ENCODE data around the gene ZNF274. TPM values are rescaled to one million over a fixed set of nuclear protein-coding genes. Genes with fewer than 3 reads are reported as not detected.

The ZNF274 gene
- total RNA-seq, 2 donors from 2014 or later: 15.6 to 31.6 TPM

DNA sequence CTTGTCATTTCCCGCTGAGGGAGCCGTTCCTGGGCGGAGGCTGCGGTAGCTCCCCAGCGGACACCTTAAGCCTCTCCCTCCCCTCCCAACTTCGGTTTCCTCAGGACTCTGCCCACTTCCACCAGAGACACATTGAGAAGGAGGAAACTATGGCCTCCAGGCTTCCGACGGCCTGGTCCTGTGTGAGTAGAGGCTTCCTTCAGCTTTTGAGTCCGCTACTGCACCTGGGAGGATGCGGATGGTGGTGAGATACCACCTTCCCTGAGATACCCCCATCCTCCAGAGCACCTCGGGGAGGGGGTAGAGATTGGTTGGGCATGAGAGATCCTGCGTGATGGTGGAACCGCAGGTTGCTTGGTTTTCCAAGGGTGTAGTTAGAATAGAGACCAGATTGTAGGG, 955 bp downstream of the ZNF274 start:
- H3K4me1 ChIP-seq: peaks cover 19% of the 10 kb centered on the region
- peaks cover 0 to 68% (median 2%) of the 10 kb centered on the region in 3 donors for H3K9me3 ChIP-seq
- intact Hi-C loops (cut with DNase I): no loop called here
- no peak for TF ChIP-seq POLR2A (IDR thresholded peaks at IDR 0.05)
- TF ChIP-seq, protein P1, sequence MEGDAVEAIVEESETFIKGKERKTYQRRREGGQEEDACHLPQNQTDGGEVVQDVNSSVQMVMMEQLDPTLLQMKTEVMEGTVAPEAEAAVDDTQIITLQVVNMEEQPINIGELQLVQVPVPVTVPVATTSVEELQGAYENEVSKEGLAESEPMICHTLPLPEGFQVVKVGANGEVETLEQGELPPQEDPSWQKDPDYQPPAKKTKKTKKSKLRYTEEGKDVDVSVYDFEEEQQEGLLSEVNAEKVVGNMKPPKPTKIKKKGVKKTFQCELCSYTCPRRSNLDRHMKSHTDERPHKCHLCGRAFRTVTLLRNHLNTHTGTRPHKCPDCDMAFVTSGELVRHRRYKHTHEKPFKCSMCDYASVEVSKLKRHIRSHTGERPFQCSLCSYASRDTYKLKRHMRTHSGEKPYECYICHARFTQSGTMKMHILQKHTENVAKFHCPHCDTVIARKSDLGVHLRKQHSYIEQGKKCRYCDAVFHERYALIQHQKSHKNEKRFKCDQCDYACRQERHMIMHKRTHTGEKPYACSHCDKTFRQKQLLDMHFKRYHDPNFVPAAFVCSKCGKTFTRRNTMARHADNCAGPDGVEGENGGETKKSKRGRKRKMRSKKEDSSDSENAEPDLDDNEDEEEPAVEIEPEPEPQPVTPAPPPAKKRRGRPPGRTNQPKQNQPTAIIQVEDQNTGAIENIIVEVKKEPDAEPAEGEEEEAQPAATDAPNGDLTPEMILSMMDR (IDR thresholded peaks at IDR 0.05): no peak
- peak overlapping the region; percentile 80 to 99 (median 95) for H3K27ac ChIP-seq
- H3K27me3 ChIP-seq: no peaks in the 10 kb centered on the region
- DNase-seq: no peak
- no peak for ATAC-seq
- H3K4me3 ChIP-seq: peak overlapping the region; percentile 9 to 93
- WGBS, 2 donors: 14 to 18% methylated on average over 9 to 13 of the region's 13 CpGs
- peaks cover 7 to 20% of the 10 kb centered on the region in 2 donors for H3K36me3 ChIP-seq (replicated peaks in 1 of 2; ENCODE audit: insufficient read depth in 1 of 2, low read depth in 2 of 2)

DNA sequence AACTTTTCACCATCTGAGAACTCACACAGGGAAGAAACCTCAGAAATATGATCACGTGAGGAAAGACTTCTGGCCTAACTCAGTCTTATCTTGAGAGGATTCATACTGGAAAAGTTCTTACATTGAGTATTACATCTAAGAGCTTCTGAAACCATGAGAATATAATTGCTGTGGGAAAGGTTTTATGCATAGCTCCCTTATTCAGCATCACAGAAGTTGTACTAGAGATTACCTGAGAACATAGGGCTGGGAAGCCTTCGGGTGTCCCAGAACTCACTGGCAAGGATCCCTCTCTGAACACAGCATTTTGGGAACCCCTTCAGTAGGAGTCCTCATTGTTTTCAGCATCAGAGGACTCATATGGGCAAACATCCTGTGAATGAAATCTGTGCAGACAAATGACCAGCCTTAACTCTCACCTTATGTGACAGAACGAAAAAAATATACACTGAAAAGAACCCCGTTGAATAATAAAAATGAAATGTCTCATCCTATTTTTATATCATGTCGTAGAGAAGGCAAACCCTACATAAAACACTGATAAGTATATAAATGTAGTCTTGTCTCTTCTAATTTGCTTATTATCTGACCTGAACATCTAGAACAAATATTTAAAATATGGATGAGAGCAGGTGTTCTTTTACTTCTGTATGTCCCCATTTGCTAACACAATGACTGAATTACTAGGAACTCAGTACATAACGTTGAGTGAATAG, 14.2 kb downstream of the ZNF274 start:
- WGBS, 2 donors: 64 to 94% methylated on average over 6 of the region's 6 CpGs
- H3K27ac ChIP-seq: no peak overlapping the region
- no peak for DNase-seq
- no peak for ATAC-seq
- no peaks in the 10 kb centered on the region for H3K27me3 ChIP-seq
- intact Hi-C loops (cut with DNase I): no loop called here
- no peak for TF ChIP-seq POLR2A (IDR thresholded peaks at IDR 0.05)
- TF ChIP-seq, protein P1 (IDR thresholded peaks at IDR 0.05): no peak
- no peak overlapping the region for H3K4me3 ChIP-seq
- peaks cover 0 to 95% (median 17%) of the 10 kb centered on the region in 3 donors for H3K9me3 ChIP-seq
- H3K4me1 ChIP-seq: no peaks in the 10 kb centered on the region
- peaks cover 25 to 57% of the 10 kb centered on the region in 2 donors for H3K36me3 ChIP-seq (replicated peaks in 1 of 2; ENCODE audit: insufficient read depth in 1 of 2, low read depth in 2 of 2)

DNA sequence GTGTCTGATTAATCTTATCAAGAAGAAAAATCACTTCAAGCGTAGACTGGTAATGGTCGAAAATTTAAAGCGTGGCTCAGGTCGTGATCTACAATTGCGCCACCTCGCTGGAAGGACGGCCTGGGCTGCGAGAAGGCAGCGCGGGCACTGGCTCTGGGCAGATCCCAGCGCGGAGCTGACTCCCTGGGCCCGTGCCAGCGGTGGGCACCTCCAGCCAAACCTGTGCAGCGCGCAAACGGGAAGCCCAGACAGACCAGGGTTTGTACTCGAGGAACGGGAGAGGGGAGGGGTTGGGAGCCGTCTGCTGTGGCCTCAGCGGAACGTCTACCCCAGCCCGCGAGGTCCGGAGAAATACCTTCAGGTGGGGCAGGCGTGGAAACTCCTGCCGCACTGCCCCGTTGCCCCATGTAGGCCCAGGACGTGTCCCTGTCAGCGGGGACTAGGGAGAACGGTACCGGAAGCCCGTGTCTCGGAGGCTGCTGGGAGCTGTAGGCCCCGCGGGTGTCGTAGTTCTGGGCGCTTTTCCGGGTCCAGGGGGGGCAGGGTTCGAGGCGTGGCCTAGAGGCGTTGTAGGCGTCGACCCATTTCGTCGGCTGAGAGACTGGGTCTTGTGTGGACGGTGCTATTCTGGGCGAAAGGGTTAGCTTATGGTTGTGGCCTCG, 21.1 kb downstream of the ZNF274 start:
- Histone ChIP-seq H3K36me3 (replicated peaks in 1 of 2; ENCODE audit: insufficient read depth in 1 of 2, low read depth in 2 of 2) (peaks cover 30 to 57% of the 10 kb centered on the region in 2 donors), H3K4me3 (no peak overlapping the region), H3K27me3 (no peaks in the 10 kb centered on the region), H3K27ac (no peak overlapping the region), H3K4me1 (no peaks in the 10 kb centered on the region), H3K9me3 (peaks cover 0 to 99% (median 19%) of the 10 kb centered on the region in 3 donors)
- intact Hi-C loops (cut with DNase I): no loop called here
- TF ChIP-seq, protein P1 (IDR thresholded peaks at IDR 0.05): no peak
- TF ChIP-seq POLR2A (IDR thresholded peaks at IDR 0.05): no peak
- WGBS, 2 donors: 22 to 44% methylated on average over 6 to 42 of the region's 49 CpGs
- ATAC-seq (no peak), DNase-seq (no peak)

DNA sequence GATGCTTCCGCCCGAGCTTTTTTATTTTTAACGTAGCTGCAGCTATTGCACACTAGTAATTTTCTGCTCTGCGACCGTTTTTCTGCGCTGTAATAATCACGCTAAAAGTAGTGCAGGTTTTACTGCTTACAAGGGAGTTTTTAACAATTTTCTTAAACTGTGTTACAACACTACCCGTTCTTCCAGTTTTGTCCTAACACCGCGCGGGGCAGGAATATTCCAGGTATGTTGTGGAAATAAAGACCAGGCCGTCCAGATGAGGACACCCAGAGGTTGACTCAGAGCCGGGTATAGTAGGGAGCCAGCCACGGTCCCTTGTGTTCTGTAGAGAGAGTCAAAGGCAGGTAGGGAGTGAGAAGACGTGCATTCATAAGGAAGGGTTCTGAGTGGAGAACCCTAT, 21.7 kb downstream of the ZNF274 start:
- H3K9me3 ChIP-seq: peaks cover 0 to 99% (median 21%) of the 10 kb centered on the region in 3 donors
- no peak for ATAC-seq
- H3K36me3 ChIP-seq (replicated peaks in 1 of 2; ENCODE audit: insufficient read depth in 1 of 2, low read depth in 2 of 2): peaks cover 34 to 63% of the 10 kb centered on the region in 2 donors
- DNase-seq: no peak
- no peaks in the 10 kb centered on the region for H3K27me3 ChIP-seq
- no peak overlapping the region for H3K4me3 ChIP-seq
- no peaks in the 10 kb centered on the region for H3K4me1 ChIP-seq
- TF ChIP-seq POLR2A (IDR thresholded peaks at IDR 0.05): no peak
- TF ChIP-seq, protein P1 (IDR thresholded peaks at IDR 0.05): no peak
- 34 to 38% methylated on average over 15 of the region's 15 CpGs for WGBS, 2 donors
- H3K27ac ChIP-seq: no peak overlapping the region
- intact Hi-C loops (cut with DNase I): no loop called here

All from body of pancreas (tissue), 4 donors.